ENCODE data around the gene CYB561D2.
A peak's percentile ranks its signal among the peaks of the same experiment; 100 is the strongest.

Gene CYB561D2

GRCh38 chr3:50342813-50343633 lies 7.6 kb upstream of the CYB561D2 start:
- no peak for DNase-seq

- DNase-seq = no peak
Measured at GRCh38 chr3:50345008-50345407, 5.7 kb upstream of the CYB561D2 start.

GRCh38 chr3:50345586-50346234 lies 5.0 kb upstream of the CYB561D2 start, which contains the start of gene ZMYND10:
Gene ZMYND10, minus strand, starts transcription at chr3:50345732. Its CDS starts 153 bp downstream, at chr3:50345579.
- peak; percentile 64 to 71 for DNase-seq

DNA sequence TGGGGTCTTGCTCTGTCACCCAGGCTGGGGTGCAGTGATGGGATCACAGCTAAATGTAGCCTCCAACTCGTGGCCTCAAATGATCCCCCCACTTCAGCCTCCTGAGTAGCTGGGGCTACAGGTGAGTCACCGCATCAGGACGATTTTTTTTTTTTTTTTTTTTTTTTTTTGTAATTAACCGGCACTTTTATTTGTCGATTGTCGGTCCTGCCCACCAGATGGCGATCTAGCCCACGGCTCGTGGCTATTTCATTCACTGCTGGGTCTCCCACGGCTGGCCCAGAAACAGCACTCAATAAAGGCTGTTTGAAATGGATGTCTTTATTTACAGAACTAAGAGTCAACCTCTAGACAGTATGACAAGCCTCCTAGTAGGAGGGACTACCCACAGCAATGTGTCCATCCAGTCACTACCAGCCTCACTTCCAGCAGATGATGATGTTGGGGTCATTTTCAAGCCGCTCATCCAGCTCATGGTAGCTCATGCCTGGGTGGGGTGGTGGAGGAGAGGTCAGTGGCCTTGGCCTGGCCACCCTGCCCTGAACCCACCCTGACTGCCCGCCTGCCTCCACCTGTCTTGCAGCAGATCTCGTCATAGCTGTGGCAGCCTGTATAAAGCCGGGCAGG lies 3.4 kb upstream of the CYB561D2 start:
- DNase-seq = peak; percentile 56 to 75

DNA sequence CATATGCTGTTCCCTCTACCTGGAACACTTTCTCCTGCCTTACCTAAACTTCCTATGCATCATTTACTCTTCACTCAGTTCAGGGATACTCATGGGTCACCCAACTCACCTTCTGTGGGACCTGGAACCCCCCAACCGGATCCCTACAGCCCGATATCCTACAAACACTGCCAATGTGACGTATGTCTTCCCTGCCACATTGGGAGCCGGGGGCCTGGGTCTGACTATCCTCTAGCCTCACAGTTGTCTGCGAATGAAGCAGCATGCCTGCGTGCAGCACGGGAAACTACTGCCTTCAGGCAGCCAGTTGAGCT lies 492 bp upstream of the CYB561D2 start:
- no peak for DNase-seq

- no peak for DNase-seq
Measured at GRCh38 chr3:50351323-50351697, 648 bp downstream of the CYB561D2 start.

- DNase-seq = no peak
Measured at GRCh38 chr3:50352781-50353180, 2.1 kb downstream of the CYB561D2 start.

DNA sequence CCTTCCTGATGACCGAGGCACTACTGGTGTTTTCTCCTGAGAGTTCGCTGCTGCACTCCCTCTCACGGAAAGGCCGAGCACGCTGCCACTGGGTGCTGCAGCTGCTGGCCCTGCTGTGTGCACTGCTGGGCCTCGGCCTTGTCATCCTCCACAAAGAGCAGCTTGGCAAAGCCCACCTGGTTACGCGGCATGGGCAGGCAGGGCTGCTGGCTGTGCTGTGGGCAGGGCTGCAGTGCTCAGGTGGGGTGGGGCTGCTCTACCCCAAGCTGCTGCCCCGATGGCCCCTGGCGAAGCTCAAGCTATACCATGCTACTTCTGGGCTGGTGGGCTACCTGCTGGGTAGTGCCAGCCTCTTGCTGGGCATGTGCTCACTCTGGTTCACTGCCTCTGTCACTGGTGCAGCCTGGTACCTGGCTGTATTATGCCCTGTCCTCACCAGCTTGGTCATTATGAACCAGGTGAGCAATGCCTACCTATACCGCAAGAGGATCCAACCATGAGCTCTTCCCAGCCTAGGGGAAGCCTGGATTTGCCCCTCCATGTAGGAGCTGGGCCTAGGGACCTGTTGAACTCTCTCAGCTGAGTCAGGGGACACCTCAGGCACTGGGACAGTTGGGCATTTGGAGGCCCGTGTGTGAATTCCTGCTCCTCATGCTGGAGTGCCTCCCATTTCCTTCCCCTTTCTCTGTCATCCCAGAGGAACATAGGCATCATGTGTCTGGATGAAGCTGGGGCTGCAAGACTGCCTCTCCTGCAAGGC lies 2.8 kb downstream of the CYB561D2 start:
- DNase-seq = no peak

DNA sequence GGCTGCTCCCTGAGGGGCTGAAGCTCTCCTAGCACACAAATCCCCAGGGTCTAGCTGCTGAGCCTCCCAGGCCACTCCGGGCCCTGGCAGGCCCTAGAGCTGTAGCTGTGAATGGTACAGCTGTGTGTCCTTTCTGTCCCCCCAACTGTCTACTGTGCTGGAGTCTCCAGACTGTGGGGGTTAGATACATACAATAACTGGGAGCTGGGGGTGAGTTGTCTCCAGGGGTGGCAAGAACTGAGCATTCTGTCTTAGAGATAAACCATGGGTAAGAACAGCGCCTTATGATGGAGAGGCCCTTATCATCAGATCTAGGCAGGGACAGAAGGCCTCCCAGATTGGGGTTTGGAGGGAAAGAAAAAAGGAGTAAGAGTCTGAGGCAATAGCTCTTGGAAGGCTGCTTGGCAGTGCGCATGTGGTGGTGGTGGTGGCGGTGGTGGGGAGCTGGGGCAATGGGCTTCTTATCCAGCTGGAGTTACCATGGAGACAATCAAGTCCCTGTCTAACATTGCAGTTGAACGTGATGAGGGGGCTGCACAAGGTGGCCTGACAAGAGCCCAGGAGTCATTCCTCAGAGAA lies 3.6 kb downstream of the CYB561D2 start:
- DNase-seq = no peak

GRCh38 chr3:50354850-50355249 lies 4.2 kb downstream of the CYB561D2 start:
- DNase-seq = no peak

- DNase-seq = no peak
Measured at GRCh38 chr3:50355829-50356552, 5.3 kb downstream of the CYB561D2 start.

- DNase-seq = no peak
Measured at GRCh38 chr3:50356553-50356952, 5.9 kb downstream of the CYB561D2 start.

- no peak for DNase-seq
Measured at GRCh38 chr3:50357481-50357880, 6.8 kb downstream of the CYB561D2 start.

- no peak for DNase-seq
Measured at GRCh38 chr3:50358355-50358910, 7.8 kb downstream of the CYB561D2 start.

DNA sequence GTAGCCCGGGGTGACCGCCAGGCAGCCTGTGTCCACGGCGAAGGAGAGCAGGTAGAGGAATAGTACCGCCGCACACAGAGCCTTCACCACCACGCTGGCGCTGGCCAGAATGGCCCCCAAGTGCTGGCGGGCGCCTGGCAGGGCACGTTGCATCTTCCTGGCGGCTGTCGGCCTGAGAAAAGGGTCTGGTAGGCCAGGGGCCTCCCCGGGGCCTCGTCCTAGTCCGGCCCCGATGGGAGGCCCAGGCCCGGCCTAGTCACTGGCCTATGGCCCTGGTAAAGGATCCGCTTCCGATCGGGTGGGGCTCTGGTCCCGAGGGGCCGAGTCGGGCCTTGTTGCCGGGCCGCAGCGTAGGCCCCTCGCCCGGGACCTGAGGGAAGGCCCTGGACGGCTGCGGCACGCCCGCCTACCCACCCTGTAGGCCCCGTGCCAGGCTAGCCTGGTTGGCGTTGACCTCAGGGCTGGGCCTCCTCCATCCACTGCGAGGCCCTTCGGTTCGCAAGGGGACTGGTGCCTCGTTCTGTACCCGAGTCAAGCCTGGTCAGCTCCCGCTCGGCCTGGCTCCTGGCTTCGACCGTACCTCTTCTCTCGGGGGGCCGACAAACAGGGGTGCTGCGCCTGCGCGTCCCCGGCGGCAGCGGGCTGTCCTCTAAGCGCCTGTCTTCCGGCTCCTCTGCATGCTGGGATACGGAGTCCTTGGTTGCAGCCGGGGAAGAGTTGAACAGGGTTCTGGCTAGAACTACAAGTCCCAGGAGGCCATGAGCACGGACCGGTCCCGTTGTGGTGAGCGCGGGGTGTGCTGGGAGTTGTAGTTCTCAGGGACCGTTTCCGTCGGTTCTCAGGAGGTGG lies 8.5 kb downstream of the CYB561D2 start, which contains the start of gene TMEM115:
Gene TMEM115 (minus strand): TSS at position 611 of the 849 bp plus-strand sequence. CDS start 458 bp downstream, at position 153.
- DNase-seq = peak; percentile 87 to 97

DNA sequence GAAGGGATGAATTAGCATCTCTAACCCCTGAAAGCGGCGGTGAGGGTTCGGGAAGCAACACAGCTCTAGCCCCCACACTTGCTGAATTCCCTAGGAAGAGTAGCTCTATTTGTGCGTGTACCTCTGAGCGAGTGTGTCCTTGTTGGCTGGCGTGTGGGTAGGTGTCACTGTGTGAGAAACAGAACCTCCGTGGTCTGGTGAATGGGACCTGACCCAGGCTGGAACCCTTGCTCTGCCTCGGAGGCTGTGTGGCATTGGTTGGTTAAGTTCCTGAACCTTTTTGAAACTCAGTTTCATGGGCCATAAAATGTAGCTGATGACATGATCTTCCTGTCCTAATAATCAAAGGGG lies 9.1 kb downstream of the CYB561D2 start:
- DNase-seq = no peak

DNA sequence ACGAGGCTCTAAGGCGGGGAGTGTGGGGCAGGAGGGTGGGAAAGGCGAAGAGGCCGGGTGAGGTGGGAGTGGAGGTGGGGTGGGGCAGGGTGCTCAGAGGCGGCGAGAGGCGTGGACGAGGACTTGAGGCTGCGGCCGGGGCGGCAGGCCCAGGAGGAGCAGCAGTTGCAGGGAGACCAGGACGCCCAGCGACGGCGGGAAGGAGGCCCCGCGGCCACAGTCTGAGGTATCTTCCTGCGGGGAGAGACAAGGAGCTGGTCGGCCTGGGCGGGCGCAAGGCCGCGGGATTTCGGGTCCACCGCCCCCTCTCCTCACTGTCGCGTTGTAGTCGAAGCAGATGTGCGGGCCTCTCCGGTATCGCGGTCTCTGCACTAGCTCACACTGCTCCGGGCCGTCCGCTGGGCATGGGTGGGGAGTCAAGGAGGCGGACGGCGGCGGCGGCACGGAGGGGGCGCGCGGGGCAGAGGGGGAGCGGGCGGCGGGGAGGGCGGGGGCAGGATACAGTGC lies 14.0 kb downstream of the CYB561D2 start:
- no peak for DNase-seq

GRCh38 chr3:50365080-50365841 lies 14.6 kb downstream of the CYB561D2 start:
- peak; percentile 94 to 95 for DNase-seq

- no peak for DNase-seq
Measured at GRCh38 chr3:50365842-50366220, 15.2 kb downstream of the CYB561D2 start.
